NCI-H2107 treated with DMSO at 0.1 percent for 48 hours (cell line): ENCODE results near the gene TFAM.

Source experiments
- DNase-seq: peaks from one replicate; lab custom pipeline; 2025; ENCODE audit not compliant: unreplicated experiment; lab: John Stamatoyannopoulos, UW

TFAM gene

GRCh38 chr10:58431903-58432302, 46.7 kb downstream of the TFAM start:
- DNase-seq: no peak

GRCh38 chr10:58433066-58433465, 47.9 kb downstream of the TFAM start:
- no peak for DNase-seq

GRCh38 chr10:58433571-58433970, 48.4 kb downstream of the TFAM start:
- DNase-seq: no peak

- no peak for DNase-seq
Observed at GRCh38 chr10:58435297-58435985, 50.2 kb downstream of the TFAM start.

GRCh38 chr10:58436071-58436470, 50.9 kb downstream of the TFAM start:
- no peak for DNase-seq

GRCh38 chr10:58438340-58438871, 53.2 kb downstream of the TFAM start:
- no peak for DNase-seq

- DNase-seq: no peak
Observed at GRCh38 chr10:58438986-58439385, 53.8 kb downstream of the TFAM start.

GRCh38 chr10:58439632-58440364, 54.6 kb downstream of the TFAM start:
- DNase-seq: no peak

GRCh38 chr10:58440484-58440883, 55.3 kb downstream of the TFAM start:
- DNase-seq: no peak

- no peak for DNase-seq
Observed at GRCh38 chr10:58444321-58444720, 59.1 kb downstream of the TFAM start.

GRCh38 chr10:58444876-58445275, 59.7 kb downstream of the TFAM start:
- DNase-seq: no peak

- no peak for DNase-seq
Observed at GRCh38 chr10:58448121-58448935, 63.1 kb downstream of the TFAM start.
